GM12878 (cell line): Measurements from ENCODE around the gene AEN.

Experiments used
- CTCF ChIP-seq, 3 experiments: IDR thresholded peaks in 2 of 3; conservative IDR thresholded peaks in 1 of 3; 2 replicates each; pipeline ENCODE4 v1.5.1; 2011; ENCODE audit warnings: low read depth in 3 of 3, low read length in 3 of 3, mild to moderate bottlenecking in 3 of 3, control low read depth in 2 of 3, moderate library complexity in 2 of 3, inconsistent platforms in 1 of 3, mixed read lengths in 1 of 3; ENCODE audit not compliant: control insufficient read depth in 2 of 3, insufficient read depth in 1 of 3; ENCODE audit errors: extremely low read depth in 1 of 3
- MXI1 ChIP-seq: fragments of 150-350 bp; IDR thresholded peaks from 2 replicates; pipeline ENCODE4 v1.6.1; 2011; ENCODE audit warnings: low read depth, mild to moderate bottlenecking, inconsistent platforms, low read length, improper control_type of control experiment
- PAX5 ChIP-seq: IDR thresholded peaks from 2 replicates; pipeline ENCODE4 v1.6.1; 2011; ENCODE audit warnings: low read depth, low read length, borderline replicate concordance
- POLR2A ChIP-seq: IDR thresholded peaks from 2 replicates; pipeline ENCODE4 v1.6.1; 2011; ENCODE audit warnings: low read depth, mild to moderate bottlenecking, low read length
- RAD21 ChIP-seq: IDR thresholded peaks from 2 replicates; pipeline ENCODE4 v1.6.1; 2011; ENCODE audit warnings: mild to moderate bottlenecking, low read depth, low read length, moderate library complexity; ENCODE audit not compliant: insufficient read depth
- RFX5 ChIP-seq: IDR thresholded peaks from 2 replicates; pipeline ENCODE4 v1.6.1; 2011; ENCODE audit warnings: low read depth, low read length, improper control_type of control experiment
- SP1 ChIP-seq: IDR thresholded peaks from one replicate; pipeline ENCODE4 v1.6.1; 2011; ENCODE audit warnings: low read depth, low read length
- TBL1XR1 ChIP-seq: IDR thresholded peaks from 2 replicates; pipeline ENCODE4 v1.6.1; 2012; ENCODE audit warnings: low read depth, low read length, improper control_type of control experiment
- USF2 ChIP-seq: IDR thresholded peaks from 2 replicates; pipeline ENCODE4 v1.6.1; 2011; ENCODE audit warnings: low read depth, low read length, improper control_type of control experiment, borderline replicate concordance
- TF ChIP-seq, protein P1 (sequence below): fragments of 450-650 bp; IDR thresholded peaks from 2 replicates; pipeline ENCODE4 v1.6.1; 2016; ENCODE audit warnings: mild to moderate bottlenecking, moderate library complexity, borderline replicate concordance

GRCh38 chr15:88635318-88635717 is 14.2 kb downstream of the AEN start:
- TF ChIP-seq SP1 (no peak), TBL1XR1 (no peak), RFX5 (no peak), RAD21 (no peak), CTCF (IDR thresholded peaks at IDR 0.05 in 2 of 3, conservative IDR thresholded peaks at IDR 0.05 in 1 of 3; ENCODE audit: control insufficient read depth in 2 of 3, extremely low read depth in 1 of 3, insufficient read depth in 1 of 3, low read depth in 3 of 3, low read length in 3 of 3) (no peak), POLR2A (no peak), USF2 (no peak), PAX5 (peak; percentile 32; the same call in 1 of the 2 replicates), MXI1 (peak; percentile 29; the same call in 1 of the 2 replicates)
- TF ChIP-seq, protein P1, sequence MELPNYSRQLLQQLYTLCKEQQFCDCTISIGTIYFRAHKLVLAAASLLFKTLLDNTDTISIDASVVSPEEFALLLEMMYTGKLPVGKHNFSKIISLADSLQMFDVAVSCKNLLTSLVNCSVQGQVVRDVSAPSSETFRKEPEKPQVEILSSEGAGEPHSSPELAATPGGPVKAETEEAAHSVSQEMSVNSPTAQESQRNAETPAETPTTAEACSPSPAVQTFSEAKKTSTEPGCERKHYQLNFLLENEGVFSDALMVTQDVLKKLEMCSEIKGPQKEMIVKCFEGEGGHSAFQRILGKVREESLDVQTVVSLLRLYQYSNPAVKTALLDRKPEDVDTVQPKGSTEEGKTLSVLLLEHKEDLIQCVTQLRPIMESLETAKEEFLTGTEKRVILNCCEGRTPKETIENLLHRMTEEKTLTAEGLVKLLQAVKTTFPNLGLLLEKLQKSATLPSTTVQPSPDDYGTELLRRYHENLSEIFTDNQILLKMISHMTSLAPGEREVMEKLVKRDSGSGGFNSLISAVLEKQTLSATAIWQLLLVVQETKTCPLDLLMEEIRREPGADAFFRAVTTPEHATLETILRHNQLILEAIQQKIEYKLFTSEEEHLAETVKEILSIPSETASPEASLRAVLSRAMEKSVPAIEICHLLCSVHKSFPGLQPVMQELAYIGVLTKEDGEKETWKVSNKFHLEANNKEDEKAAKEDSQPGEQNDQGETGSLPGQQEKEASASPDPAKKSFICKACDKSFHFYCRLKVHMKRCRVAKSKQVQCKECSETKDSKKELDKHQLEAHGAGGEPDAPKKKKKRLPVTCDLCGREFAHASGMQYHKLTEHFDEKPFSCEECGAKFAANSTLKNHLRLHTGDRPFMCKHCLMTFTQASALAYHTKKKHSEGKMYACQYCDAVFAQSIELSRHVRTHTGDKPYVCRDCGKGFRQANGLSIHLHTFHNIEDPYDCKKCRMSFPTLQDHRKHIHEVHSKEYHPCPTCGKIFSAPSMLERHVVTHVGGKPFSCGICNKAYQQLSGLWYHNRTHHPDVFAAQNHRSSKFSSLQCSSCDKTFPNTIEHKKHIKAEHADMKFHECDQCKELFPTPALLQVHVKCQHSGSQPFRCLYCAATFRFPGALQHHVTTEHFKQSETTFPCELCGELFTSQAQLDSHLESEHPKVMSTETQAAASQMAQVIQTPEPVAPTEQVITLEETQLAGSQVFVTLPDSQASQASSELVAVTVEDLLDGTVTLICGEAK, result no peak
